Activated naive CD4-positive, alpha-beta T cell treated with Interleukin-2 at 50 U/mL for 16 hours (primary cell): ENCODE data around the gene TMSB10.
A peak's percentile ranks its signal among the peaks of the same experiment; 100 is the strongest.
"Not testable (repeated sequence)": the region's sequence is repeated elsewhere in the genome, so short reads cannot be mapped to it uniquely, and the experiment has no call there.

Source experiments
- DNase-seq: peaks from one replicate; pipeline ENCODE4 v3.0.0-alpha.2; 2020

Gene TMSB10

DNA sequence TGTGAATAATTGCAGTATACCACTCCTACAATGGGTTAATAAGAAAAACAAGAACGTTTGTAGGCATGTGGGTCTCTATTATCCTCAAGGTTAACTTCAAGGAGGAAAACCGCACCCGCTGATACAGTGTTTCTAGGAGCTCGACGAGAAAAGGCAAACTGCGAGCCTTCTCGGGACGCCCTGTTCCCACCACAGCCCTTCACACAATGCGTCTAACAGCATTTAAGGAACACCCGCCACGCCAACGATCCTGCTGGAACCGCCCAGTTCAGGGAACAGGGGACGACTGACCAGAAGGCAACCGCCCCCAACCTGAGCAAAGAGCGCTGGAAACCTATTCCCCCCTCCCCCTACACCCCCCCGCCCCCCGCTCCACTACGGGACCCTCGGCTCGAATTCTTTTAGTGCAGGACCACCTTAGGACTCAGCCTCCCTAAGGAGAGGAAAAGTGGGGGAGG is 710 bp upstream of the TMSB10 start:
- peak; percentile 42 for DNase-seq

DNA sequence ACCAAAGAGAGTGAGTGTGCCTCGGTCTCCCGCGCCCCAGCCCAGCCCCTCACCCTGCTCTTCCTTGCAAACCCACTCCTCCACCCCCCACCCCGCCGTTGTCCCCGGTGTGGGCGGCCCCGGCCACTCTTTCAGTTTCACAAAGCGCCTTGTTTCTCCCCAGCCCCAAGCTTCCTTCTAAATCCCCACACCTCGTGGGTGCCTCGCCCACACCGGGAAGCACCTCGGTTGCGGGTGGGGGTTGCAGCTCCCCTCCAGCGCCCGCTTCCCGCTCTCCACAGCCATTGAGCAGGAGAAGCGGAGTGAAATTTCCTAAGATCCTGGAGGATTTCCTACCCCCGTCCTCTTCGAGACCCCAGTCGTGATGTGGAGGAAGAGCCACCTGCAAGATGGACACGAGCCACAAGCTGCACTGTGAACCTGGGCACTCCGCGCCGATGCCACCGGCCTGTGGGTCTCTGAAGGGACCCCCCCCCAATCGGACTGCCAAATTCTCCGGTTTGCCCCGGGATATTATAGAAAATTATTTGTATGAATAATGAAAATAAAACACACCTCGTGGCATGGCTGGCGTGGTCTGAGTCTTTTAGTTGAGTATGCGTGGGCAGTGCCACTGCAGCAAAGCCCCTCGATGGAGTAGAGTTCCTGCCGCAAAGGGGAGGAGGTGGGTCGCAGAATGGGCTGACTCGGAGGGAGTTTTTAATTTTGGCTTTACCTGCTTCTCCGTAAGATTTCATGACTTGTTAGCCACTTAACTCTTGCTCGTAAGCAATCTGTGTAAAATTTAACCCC is 848 bp downstream of the TMSB10 start:
- DNase-seq: peak; percentile 69

DNA sequence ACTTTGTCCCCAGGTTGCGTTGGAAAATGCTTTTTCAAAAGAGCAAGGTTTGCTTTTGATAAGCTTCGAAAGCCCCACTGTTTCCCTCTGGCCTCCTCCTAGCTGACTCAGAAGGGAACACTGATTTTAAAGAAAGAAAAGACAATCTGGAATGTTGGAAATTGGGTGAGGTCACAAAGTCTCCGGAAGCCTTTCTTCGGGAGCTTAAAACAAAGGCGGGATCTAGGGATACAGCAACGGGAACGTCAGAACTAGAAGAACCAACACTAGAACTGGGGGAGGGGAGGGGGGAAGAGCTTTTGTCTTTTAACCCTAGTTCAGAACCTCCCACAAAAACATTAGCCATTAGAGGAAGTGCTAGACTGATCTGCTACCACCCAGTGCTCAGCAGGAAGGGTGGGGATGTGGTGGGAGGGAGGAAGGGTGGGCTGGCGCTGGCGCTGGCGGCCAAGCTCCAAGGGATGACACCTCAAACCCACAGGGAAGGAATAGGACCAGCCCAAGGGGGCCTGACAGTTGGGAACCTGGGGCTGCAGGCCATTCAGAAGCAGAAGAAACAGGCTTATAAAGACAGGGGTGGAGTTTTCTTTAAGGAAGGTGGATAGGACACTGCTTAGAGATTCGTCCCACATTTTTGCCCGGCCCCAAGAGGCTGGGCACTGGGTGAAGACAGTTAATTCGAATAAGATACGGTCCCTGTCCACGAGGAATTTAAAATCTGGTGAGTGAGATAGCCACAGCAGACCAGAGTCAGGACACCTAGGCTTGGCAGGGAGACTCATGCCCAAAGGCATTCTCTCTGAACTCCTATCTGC is 1.7 kb downstream of the TMSB10 start:
- DNase-seq: peak; percentile 39

DNA sequence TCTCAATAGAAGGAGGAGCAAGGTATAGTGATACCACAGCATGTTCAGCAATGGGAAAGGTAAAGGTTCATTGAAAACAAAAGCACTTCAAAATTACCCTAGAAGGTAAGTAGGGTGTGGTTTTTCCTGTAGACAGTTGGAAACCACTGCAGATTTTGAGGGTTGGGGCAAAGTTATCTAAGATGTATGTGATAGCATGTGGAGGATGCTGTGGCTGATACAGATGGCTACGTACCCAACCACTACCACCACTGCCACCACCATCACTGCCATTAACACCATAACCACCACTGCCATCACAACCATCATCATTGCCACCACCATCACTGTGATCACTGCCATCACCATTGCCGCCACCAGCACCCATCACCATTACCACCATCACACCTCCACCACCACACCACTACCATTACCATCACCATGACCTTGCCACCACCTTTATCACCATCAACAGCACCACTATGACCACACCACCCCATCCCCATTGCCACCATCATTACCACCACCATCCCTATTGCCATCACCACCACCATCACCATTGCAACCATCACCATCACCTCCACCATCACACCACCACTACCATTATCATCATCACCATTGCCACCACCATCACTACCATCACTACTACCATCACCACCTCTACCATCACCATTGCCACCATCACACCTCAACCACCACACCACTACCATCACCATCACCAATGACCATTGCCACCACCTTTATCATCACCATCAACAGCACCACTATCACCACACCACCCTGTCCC is 3.7 kb downstream of the TMSB10 start:
- peak; percentile 19 for DNase-seq

DNA sequence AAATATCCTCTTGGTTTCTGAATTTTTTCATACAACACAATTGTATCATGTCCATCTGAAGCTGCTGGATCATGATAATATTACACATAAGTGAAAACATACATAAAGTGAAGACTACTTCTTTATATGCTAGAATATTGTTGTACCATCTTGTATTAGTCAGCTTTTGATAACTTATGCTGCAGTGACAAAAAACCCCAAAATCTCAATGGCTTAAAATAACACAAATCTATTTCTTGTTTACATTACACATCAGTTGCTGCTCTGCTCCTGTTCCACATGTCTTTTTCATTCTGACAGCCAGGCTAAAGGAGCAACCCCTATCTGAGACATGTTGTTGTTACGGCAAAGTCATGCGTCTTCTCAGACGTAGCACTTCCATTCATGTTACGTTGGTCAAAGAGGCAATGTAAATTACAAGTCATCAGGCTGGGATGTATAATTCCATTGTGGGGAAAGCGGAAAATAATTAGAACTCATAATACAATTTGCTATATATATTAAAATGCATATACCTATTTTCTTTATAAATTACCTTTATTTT is 5.8 kb downstream of the TMSB10 start:
- no peak for DNase-seq

DNA sequence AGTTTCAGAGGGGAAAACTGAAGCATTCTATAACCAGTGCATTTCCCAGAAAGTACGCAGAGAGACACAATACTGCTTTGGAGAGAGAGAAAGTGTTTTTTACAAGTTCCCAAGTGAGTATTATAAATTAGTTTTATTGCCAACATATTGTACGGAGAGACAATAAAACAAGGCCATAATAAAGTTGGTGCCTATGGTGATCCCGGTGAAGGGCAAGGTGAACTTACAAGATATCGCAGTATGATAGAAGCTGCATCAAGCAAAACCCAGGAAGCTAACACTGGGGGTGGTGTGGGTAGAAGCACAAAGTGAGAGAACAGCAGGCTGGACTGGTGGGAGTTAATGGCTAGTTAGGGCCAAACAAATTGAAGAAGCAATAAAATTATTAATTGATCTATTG is 7.5 kb downstream of the TMSB10 start:
- DNase-seq: no peak

DNA sequence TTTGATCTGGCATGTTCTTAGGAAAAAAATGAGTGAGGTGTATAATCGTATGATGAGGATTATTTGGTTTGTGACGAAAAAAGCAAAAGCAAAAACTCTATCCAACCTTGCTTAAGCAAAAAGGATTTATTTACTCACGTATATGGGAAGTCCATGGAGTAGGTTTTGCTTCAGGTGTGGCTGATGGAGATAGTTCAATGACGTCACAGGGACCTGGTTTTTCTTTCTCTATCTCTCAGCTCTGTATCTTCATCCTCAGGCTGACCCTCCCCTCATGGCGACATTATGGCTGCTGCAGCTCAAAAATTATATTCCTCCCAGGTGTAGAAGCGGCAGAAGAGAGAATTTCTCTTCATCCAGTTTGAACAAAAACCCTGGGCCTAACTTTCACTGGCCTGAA is 8.9 kb downstream of the TMSB10 start:
- no peak for DNase-seq

DNA sequence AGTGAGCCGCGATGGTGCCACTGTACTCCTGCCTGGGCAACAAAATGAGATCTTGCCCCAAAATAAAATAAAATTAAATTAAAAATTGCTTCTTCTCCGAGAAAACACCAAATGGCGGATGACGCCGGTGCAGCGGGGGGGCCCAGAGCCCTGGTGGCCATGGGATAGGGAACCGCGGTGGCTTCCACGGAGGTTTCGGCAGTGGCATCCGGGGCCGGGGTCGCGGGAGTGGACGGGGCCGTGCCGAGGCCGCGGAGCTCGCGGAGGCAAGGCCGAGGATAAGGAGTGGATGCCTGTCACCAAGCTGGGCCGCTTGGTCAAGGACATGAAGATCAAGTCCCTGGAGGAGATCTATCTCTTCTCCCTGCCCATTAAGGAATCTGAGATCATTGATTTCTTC is 10.2 kb downstream of the TMSB10 start:
- not testable (repeated sequence) for DNase-seq

DNA sequence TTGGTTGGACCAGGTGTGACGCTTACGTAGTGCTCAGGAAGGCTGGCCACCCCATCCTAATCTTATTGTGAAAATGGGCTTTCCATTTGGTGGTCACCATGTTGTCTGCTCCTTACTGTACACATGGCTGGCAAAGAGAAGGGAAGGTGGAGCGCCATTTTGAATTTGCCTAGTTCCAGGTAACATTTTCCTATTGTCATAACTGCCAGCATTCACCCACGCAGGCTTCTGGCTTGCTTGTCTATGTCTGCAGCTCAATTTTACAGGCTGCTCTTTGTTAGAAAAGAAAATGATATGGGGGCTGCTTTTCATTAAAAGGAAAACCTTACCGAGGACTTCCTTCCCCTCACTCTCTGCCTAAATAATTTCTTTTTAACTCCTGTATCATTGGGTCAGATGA is 12.4 kb downstream of the TMSB10 start:
- not testable (repeated sequence) for DNase-seq

DNA sequence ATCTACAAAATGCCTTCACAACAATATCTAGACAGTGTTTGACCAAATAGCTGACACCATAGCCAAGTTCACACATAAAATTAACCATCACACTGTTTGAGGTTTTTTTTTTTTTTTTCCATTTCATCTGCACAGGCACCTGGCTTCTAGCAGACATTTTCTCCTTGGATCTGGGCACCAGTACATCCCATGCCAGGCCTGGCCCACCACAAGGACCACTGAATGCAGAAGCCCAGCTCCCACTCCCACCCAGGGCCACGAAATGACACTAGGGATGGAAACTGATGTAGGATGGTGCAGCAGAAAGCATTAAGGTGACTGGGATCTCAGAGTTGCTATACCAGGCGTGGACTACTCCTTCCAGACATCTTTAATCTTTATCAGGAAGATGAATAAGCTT is 13.0 kb downstream of the TMSB10 start:
- DNase-seq: no peak

DNA sequence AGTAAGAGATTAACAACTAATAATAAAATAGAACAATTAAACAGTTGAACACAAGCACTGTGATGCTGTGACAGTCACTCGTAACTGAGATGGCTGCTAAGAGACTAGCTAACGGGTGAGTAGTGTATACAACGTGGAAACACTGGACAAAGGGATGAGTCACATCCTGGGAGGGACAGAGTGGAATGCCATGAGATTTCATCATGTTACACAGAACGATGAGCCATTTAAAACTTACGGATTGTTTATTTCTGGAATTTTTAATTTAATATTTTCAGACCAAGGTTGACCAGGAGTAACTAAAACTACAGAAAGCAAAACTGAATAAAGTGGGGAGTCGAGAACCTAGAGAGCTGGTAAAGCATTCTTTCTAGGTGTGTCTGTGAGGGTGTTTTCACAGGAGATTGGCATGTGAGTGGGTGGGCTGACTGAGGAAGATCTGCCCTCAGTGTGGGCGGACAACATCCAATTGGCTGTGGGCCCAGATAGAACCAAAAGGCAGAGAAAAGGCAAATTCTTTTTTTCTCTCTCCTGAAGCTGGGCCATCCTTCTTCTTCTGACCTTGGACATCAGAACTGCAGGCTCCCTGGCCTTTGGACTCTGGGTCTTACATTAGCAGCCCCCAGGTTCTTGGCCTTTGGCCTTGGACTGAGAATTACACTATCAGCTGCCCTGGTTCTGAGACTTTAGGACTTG is 14.6 kb downstream of the TMSB10 start:
- peak; percentile 52 for DNase-seq

DNA sequence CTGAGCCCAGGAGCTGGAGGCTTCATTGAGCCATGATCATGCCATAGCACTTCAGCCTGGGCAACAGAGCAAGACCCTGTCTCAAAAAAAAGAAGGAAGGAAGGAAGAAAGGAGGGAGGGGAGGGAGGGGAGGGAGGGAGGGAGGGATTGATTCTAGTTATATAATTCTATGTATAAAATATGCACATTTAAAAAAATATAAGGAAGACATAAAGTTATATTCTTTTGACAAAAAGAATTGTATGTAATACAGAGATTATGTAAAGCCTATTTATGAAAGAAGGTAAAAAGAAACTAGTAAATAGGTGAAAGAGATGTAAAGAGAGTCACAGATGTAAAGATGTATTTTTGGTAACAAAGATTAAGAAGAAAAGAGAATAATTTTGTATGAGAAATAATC is 17.6 kb downstream of the TMSB10 start:
- no peak for DNase-seq

DNA sequence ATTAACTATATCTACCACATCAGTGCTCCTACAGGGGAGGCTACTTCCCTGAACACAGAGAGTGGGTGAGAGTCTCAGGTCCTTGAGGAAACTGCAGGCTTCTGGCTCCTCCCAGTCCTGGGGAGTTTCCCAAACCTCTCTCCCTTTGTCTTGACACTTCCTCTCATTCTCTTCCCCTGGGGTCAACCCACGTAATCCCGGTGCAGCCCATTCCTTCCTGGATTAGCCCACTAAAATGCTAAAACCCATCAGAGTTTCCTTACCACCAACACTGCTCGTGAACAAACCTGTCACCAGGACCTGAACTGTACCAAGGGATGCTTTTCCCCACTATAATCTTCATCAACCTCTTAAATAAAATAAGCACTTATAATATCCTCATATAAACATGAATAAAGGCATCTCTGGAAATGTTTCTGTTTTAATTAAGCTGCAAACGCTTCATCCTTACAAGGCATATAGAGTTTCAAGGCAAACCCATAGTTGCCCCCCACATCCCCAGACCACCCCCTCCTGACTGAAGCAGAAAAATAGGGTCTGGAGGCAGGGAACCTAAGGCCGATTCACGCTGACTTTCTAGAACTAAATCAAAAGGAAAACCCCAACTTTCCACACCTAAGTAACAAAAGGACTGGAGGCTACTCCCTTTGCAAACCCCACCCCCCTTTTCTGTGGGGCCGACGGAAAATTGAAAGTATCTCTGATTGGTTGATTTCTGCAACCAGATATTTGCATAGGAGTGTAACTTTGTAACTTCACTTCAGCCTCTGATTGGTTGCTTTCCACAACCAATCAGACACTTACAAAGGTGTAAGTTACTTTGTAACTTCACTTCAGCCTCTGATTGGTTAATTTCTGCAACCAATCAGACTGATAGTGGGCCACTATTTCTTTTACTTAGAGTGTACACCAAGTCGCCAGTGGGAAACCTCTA is 19.0 kb downstream of the TMSB10 start:
- peak; percentile 46 for DNase-seq

DNA sequence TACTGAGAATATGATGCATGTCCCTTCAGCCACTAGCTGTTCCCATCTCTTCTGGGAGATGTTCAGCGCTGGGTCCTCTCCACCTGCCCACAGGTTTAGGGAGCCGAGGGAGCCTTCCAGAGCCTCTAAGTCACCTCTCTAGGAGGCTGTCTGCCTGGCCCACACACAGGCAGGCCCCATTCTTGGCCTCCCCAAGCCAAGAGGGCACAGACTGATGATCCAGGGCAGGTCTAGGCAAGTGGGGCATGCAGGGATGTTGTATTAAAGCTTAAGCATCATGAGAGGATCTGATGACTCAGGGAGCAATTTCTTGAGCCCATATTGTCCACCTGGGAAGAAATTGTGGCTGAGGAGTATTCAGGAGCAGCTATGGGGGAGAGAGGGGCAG is 19.9 kb downstream of the TMSB10 start:
- DNase-seq: no peak

DNA sequence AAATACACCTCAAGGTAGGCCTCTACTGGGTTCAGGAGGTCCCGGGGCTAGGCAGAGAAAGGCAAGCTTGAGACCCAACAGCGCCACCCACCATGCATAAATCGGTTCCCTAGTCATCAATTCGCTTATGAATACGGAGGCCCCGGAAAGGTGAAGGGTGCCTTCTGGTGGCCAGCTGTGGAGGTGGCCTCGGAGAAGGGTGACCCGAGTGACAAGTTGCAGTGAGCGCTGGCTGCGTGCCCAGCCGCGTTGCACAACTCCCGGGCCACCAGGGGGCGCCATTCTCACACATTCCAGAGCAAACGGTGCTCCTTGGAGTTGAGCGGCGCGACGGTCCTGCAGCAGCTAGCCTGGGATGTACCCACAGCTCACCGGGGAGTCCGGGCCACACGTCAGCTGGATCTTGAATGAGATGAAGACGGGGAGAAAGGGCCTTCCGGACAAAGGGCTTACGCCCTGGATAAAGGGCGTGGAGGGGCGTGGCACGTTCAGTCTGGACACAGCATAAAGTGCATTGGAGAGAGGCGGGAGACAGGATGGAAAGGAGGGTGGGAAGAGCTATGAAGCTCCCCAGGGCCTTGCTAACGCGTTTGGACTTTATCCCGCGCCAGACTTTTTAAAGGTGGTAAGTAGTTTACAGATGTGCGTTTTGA is 20.4 kb downstream of the TMSB10 start:
- DNase-seq: peak; percentile 99

DNA sequence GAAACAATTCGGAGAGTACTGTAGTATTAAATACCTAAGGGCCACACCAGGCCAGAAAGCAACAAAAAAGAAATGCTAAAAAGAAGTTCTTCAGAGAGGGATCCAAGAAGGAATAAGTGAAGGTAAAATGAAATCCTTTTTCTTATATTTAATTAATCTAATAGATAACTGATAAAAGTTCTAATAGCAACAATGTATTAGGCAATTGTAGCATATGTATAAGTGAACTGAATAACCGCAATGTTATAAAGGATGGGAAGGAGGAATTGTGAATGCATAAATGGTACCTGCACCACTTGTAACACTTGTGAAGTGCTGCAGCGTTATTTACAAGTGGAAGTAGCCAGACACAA is 21.8 kb downstream of the TMSB10 start:
- DNase-seq: no peak

DNA sequence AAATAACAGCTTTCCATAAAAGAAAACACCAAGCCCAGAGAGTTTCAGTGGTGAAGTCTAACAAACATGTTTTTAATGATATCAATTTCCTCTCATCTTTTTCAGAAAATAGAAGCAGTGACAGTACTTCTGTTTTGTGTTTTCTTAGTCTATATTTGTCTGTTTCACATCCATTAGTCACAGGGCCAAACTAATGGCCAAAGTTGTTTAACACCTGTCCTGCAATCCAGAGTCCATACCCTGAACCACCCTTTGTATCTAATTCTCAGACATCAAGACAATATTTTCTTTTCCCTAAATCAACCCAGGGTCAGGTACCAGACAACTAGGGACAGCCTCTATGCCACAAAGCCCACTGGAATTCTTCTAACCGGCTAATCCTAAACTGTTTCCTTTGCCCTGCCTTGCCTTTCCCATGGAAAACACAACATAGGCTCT is 25.9 kb downstream of the TMSB10 start:
- DNase-seq: no peak

DNA sequence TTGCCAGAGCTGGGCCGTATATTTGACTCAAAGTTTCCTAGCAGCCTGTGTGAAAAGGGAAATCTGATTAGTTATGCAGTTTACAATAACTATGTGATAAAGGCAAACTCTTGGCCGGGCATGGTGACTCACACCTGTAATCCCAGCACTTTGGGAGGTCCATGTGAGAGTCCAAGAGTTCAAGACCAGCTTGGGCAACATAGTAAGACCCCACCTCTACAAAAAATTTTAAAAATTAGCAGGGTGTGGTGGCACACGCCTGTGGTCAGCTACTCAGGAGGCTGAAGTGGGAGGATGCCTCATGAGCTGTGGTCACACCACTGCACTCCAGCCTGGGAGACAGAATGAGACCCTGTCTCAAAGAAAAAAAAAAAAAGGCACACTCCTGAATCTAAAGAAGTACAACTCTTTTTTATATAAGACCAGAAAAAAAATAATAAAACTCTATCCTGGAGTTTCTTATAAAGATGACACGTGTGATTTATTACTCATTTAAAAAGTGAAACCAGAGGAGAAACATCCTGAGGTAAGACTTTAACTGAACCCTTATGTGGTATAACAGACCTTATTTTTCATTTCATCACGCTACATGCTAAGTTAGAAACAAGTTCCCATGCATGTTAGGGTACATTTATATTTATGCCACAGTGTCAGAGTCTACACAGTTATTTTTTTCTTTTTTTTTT is 32.9 kb downstream of the TMSB10 start:
- peak; percentile 63 for DNase-seq

DNA sequence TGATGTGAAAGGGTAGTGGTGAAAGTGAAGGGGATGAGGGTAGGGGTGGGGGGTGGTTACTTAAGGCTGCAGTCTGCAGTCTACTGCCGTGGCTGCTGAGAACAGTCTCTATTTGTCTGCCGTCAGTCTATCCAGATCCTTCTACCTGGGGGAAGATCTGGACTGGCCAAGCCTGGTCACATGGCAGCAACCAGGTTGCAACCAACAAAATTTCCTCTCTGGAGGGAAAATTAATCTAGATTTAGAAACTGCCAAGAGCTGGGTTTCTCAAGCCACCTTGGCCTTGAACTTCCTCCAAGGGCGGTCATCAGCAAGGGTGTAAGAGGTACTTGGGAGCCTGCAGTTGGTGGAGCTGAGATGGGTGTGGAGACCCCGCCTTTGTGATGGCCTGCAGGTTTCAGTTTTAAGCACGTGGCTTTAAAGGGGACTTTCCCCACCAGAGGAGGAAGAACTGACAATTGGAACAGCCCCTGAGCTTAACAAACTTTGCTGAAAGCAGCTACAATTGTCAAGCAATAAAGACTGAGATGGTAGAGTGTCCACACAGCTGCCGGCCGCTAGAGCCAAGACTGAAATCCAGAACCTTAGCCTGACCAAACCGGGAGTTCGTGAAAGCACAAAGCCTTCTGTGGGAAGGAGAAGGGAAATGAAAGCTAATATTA is 34.1 kb downstream of the TMSB10 start:
- peak; percentile 75 for DNase-seq

DNA sequence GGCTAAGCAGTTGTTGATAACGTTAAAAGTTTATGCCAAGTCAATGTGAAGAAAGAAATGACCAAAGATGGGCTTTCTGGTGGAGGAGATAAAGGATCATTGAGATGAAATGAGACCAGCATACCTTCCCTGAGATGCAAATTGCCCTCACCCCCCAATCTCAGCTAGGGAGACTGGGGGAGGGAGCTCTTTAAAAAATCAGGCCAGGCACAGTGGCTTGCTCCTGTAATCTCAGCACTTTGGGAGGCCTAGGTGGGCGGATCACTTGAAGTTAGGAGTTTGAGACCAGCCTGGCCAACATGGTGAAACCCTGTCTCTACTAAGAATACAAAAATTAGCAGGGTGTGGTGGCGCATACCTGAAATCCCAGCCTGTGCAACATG is 34.6 kb downstream of the TMSB10 start:
- no peak for DNase-seq
